Measurements from ENCODE around the gene HCK.

HCK gene

GRCh38 chr20:32051720-32052089, 337 bp upstream of the HCK start:
- no peak for DNase-seq (ENCODE audit: low read depth, low spot score)
- TF ChIP-seq ZNF274 (IDR thresholded peaks at IDR 0.05; ENCODE audit: low read depth, low read length) (no peak), SUZ12 (IDR thresholded peaks at IDR 0.05; ENCODE audit: extremely low read depth, insufficient read depth, insufficient read length) (no peak), YY1 (IDR thresholded peaks at IDR 0.05; ENCODE audit: insufficient read depth, insufficient read length) (no peak)
- H3K4me3 ChIP-seq (ENCODE audit: insufficient read length, low read depth): peak overlapping the region; percentile 55

GRCh38 chr20:32052778-32053362, 828 bp downstream of the HCK start:
- peaks cover 12% of the 10 kb centered on the region for H3K27me3 ChIP-seq (ENCODE audit: insufficient read depth, insufficient read length)

More at GRCh38 chr20:32051720-32052089, 337 bp upstream of the HCK start:
- H3K27me3 ChIP-seq (ENCODE audit: insufficient read depth, insufficient read length): peaks cover 12% of the 10 kb centered on the region
- H3K36me3 ChIP-seq (ENCODE audit: insufficient read depth, insufficient read length, low read length): no peaks in the 10 kb centered on the region
- H3K4me1 ChIP-seq (ENCODE audit: insufficient read depth, insufficient read length): peaks cover 3% of the 10 kb centered on the region
- no peaks in the 10 kb centered on the region for H3K9me3 ChIP-seq (ENCODE audit: insufficient read depth, low read length)
- peak overlapping the region; percentile 70 for H3K9ac ChIP-seq (ENCODE audit: insufficient read length, low read depth)

DNA sequence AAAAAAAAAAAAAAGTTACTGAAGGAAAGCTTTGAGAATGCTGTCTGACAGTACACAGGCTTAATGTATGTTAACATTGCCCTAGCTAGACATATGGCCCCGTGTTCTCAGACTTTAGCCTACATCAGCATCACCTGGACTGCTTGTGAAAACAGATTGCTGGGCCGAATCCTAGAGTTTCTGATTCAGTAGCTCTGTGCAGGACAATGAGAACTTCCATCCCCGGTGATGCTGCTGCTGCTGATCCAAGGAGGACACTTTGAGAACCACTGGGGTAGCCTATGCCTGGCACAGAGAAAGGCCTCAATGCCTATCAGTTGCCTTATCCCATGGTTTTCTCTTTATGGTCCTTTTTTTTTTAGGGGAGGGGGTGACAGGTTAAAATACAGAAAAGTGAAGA, 1.6 kb downstream of the HCK start:
- no peak for DNase-seq (ENCODE audit: low read depth, low spot score)
- H3K4me1 ChIP-seq (ENCODE audit: insufficient read depth, insufficient read length): peaks cover 3% of the 10 kb centered on the region
- TF ChIP-seq YY1 (IDR thresholded peaks at IDR 0.05; ENCODE audit: insufficient read depth, insufficient read length): no peak
- no peak for TF ChIP-seq SUZ12 (IDR thresholded peaks at IDR 0.05; ENCODE audit: extremely low read depth, insufficient read depth, insufficient read length)
- no peak for TF ChIP-seq ZNF274 (IDR thresholded peaks at IDR 0.05; ENCODE audit: low read depth, low read length)
- no peaks in the 10 kb centered on the region for H3K36me3 ChIP-seq (ENCODE audit: insufficient read depth, insufficient read length, low read length)
- no peaks in the 10 kb centered on the region for H3K9me3 ChIP-seq (ENCODE audit: insufficient read depth, low read length)
- no peak overlapping the region for H3K9ac ChIP-seq (ENCODE audit: insufficient read length, low read depth)
- H3K4me3 ChIP-seq (ENCODE audit: insufficient read length, low read depth): no peak overlapping the region
- H3K27me3 ChIP-seq (ENCODE audit: insufficient read depth, insufficient read length): peaks cover 12% of the 10 kb centered on the region

More at GRCh38 chr20:32052778-32053362, 828 bp downstream of the HCK start:
- DNase-seq (ENCODE audit: low read depth, low spot score): no peak
- Histone ChIP-seq H3K4me1 (ENCODE audit: insufficient read depth, insufficient read length) (peaks cover 3% of the 10 kb centered on the region), H3K4me3 (ENCODE audit: insufficient read length, low read depth) (peak overlapping the region; percentile 55), H3K9ac (ENCODE audit: insufficient read length, low read depth) (peak overlapping the region; percentile 70), H3K9me3 (ENCODE audit: insufficient read depth, low read length) (no peaks in the 10 kb centered on the region), H3K36me3 (ENCODE audit: insufficient read depth, insufficient read length, low read length) (no peaks in the 10 kb centered on the region)
- TF ChIP-seq SUZ12 (IDR thresholded peaks at IDR 0.05; ENCODE audit: extremely low read depth, insufficient read depth, insufficient read length): no peak

GRCh38 chr20:32056708-32057483, 4.9 kb downstream of the HCK start:
- Histone ChIP-seq H3K27me3 (ENCODE audit: insufficient read depth, insufficient read length) (peaks cover 3% of the 10 kb centered on the region), H3K4me1 (ENCODE audit: insufficient read depth, insufficient read length) (peaks cover 5% of the 10 kb centered on the region), H3K9me3 (ENCODE audit: insufficient read depth, low read length) (no peaks in the 10 kb centered on the region), H3K36me3 (ENCODE audit: insufficient read depth, insufficient read length, low read length) (no peaks in the 10 kb centered on the region), H3K9ac (ENCODE audit: insufficient read length, low read depth) (no peak overlapping the region), H3K4me3 (ENCODE audit: insufficient read length, low read depth) (no peak overlapping the region)
- no peak for DNase-seq (ENCODE audit: low read depth, low spot score)
- TF ChIP-seq YY1 (IDR thresholded peaks at IDR 0.05; ENCODE audit: insufficient read depth, insufficient read length) (no peak), SUZ12 (IDR thresholded peaks at IDR 0.05; ENCODE audit: extremely low read depth, insufficient read depth, insufficient read length) (no peak), ZNF274 (IDR thresholded peaks at IDR 0.05; ENCODE audit: low read depth, low read length) (no peak)

DNA sequence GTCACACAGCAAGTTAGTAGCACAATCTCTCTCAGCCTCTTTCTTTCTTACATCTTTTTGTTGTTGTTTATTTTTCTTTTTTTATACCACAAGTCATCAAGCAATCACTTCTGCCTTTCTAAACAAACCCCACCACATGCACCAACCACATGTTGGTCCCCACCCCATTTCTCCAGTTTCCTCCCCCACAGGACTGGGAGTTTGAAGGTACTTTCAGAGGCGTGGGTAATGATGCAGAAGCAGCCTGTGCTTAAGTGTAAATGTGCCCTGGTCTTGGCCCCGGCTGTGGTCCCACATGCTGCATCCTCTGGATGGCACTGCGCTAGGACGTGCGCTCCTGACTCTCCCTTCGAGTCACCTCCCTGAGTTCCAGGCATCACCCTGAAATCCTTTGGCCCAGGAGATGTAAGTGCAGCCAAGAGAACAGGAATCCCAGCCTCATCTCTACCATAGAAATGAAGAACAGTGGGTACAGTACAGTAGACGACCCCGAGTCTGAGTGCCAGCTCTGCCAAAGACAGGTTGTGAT, 5.7 kb downstream of the HCK start:
- DNase-seq (ENCODE audit: low read depth, low spot score): no peak
- TF ChIP-seq SUZ12 (IDR thresholded peaks at IDR 0.05; ENCODE audit: extremely low read depth, insufficient read depth, insufficient read length): no peak
- no peak for TF ChIP-seq YY1 (IDR thresholded peaks at IDR 0.05; ENCODE audit: insufficient read depth, insufficient read length)
- no peak for TF ChIP-seq ZNF274 (IDR thresholded peaks at IDR 0.05; ENCODE audit: low read depth, low read length)
- Histone ChIP-seq H3K9ac (ENCODE audit: insufficient read length, low read depth) (no peak overlapping the region), H3K36me3 (ENCODE audit: insufficient read depth, insufficient read length, low read length) (no peaks in the 10 kb centered on the region), H3K27me3 (ENCODE audit: insufficient read depth, insufficient read length) (no peaks in the 10 kb centered on the region), H3K9me3 (ENCODE audit: insufficient read depth, low read length) (no peaks in the 10 kb centered on the region), H3K4me3 (ENCODE audit: insufficient read length, low read depth) (no peak overlapping the region), H3K4me1 (ENCODE audit: insufficient read depth, insufficient read length) (peaks cover 6% of the 10 kb centered on the region)

DNA sequence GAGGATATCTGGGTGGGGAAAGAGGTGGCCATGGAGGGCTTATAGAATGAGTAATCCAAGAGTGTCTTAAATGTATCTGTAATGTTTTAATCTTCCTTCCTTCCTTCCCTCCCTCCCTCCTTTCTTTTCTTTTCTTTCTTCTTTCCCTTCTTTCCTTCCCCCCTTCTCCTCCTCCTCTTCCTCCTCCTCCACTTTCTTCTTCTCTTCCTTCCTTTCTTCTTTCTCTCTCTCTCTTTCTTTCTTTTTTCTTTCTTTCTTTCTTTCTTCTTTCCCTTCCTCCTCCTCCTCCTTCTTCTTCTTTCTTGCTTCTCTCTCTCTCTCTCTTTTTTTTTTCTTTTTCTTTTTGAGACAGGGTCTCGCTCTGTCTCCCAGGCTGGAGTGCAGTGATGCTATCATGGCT, 7.1 kb downstream of the HCK start:
- no peaks in the 10 kb centered on the region for H3K9me3 ChIP-seq (ENCODE audit: insufficient read depth, low read length)
- no peaks in the 10 kb centered on the region for H3K36me3 ChIP-seq (ENCODE audit: insufficient read depth, insufficient read length, low read length)
- no peaks in the 10 kb centered on the region for H3K27me3 ChIP-seq (ENCODE audit: insufficient read depth, insufficient read length)

DNA sequence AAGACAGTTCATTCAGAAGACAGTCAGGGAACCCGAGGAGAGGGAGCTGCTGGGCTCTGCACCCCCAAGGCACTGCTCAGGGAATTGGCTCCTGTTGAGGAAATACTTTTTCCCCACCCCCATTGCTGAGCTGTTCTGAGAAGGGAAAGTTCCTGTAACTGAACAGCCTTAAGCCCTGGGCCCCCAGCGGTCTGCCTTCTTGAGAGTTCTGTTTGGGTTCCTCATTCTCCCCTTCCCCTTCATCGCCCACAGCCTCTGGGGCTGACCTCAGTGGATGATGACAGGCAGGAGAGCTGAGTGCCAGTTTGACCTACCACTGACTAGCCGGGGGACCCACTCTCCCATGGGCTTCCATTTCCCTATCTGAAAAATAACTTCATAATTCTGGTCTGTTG, 10.7 kb downstream of the HCK start:
- Histone ChIP-seq H3K4me3 (ENCODE audit: insufficient read length, low read depth) (no peak overlapping the region), H3K36me3 (ENCODE audit: insufficient read depth, insufficient read length, low read length) (no peaks in the 10 kb centered on the region), H3K4me1 (ENCODE audit: insufficient read depth, insufficient read length) (peaks cover 7% of the 10 kb centered on the region), H3K27me3 (ENCODE audit: insufficient read depth, insufficient read length) (no peaks in the 10 kb centered on the region), H3K9ac (ENCODE audit: insufficient read length, low read depth) (no peak overlapping the region), H3K9me3 (ENCODE audit: insufficient read depth, low read length) (no peaks in the 10 kb centered on the region)
- no peak for TF ChIP-seq YY1 (IDR thresholded peaks at IDR 0.05; ENCODE audit: insufficient read depth, insufficient read length)
- TF ChIP-seq ZNF274 (IDR thresholded peaks at IDR 0.05; ENCODE audit: low read depth, low read length): no peak
- no peak for TF ChIP-seq SUZ12 (IDR thresholded peaks at IDR 0.05; ENCODE audit: extremely low read depth, insufficient read depth, insufficient read length)
- no peak for DNase-seq (ENCODE audit: low read depth, low spot score)

More for the DNA sequence above, 7.1 kb downstream of the HCK start:
- Histone ChIP-seq H3K4me1 (ENCODE audit: insufficient read depth, insufficient read length) (peaks cover 5% of the 10 kb centered on the region), H3K9ac (ENCODE audit: insufficient read length, low read depth) (no peak overlapping the region), H3K4me3 (ENCODE audit: insufficient read length, low read depth) (no peak overlapping the region)
- DNase-seq (ENCODE audit: low read depth, low spot score): no peak
- TF ChIP-seq SUZ12 (IDR thresholded peaks at IDR 0.05; ENCODE audit: extremely low read depth, insufficient read depth, insufficient read length) (no peak), ZNF274 (IDR thresholded peaks at IDR 0.05; ENCODE audit: low read depth, low read length) (no peak), YY1 (IDR thresholded peaks at IDR 0.05; ENCODE audit: insufficient read depth, insufficient read length) (no peak)
